GM12878 (cell line): ENCODE results near the gene ABTB1. TPM values are rescaled to one million over a fixed set of nuclear protein-coding genes. Genes with fewer than 3 reads are reported as not detected.

Experiments
- ATAC-seq: fragments of 200-7000 bp; cut with Tn5 transposase; 3 replicates; pipeline ENCODE4 v1.9.1; 2020; ENCODE audit warnings: mild to moderate bottlenecking, moderate library complexity
- BruUV-seq: library from RNA; stranded (reverse); fragments of 400-500 nt; replicated peaks from 2 replicates; lab custom pipeline; 2021; lab: Mats Ljungman, UMichigan
- CTCF ChIA-PET: fragments of 300-600 bp; sonication (Branson Sonifier 250); formaldehyde crosslinking; extraction: SDS; loops from one replicate; lab custom pipeline; 2021; ENCODE audit warnings: inconsistent platforms; lab: Yijun Ruan, JAX
- POLR2A ChIA-PET: fragments of 350-600 bp; formaldehyde crosslinking; extraction: SDS; loops from one replicate; lab custom pipeline; 2021; ENCODE audit warnings: inconsistent platforms; lab: Charles Lee
- RAD21 ChIA-PET: fragments of 300-600 bp; sonication (Branson Sonifier 250); formaldehyde crosslinking; loops from one replicate; lab custom pipeline; 2023; ENCODE audit warnings: antibody characterized with exemption; ENCODE audit not compliant: unreplicated experiment; lab: Charles Lee
- SMC1A ChIA-PET: fragments of 300-600 bp; sonication (Branson Sonifier 250); formaldehyde crosslinking; loops from one replicate; lab custom pipeline; 2023; ENCODE audit not compliant: unreplicated experiment, uncharacterized antibody; lab: Charles Lee
- DNase-seq: peaks from one replicate; pipeline ENCODE4 v3.0.0-alpha.2; 2011; ENCODE audit warnings: low read depth, low spot score
- FAIRE-seq: peaks from 3 replicates; lab custom pipeline; 2011; peaks lifted over from hg19 to GRCh38; lab: Jason Lieb, UNC
- H2AFZ ChIP-seq: 2 replicates; pipeline ENCODE4 v1.6.0; 2011; ENCODE audit warnings: low read depth, low read length, control low read depth; ENCODE audit not compliant: control insufficient read depth
- H3K27ac ChIP-seq: 2 replicates; pipeline ENCODE4 v1.5.1; 2011; ENCODE audit warnings: control low read depth; ENCODE audit not compliant: control insufficient read depth, insufficient read depth
- H3K27me3 ChIP-seq, 2 experiments: replicated peaks in 1 of 2; 2 replicates each; pipeline versions ENCODE4 v1.6.0 to v1.6.1; 2011; ENCODE audit warnings: low read length in 1 of 2; ENCODE audit not compliant: control insufficient read depth in 2 of 2, insufficient read depth in 2 of 2
- H3K36me3 ChIP-seq, 2 experiments: 2 replicates each; pipeline ENCODE4 v1.5.1; 2011; ENCODE audit warnings: low read length in 1 of 2; ENCODE audit not compliant: control insufficient read depth in 2 of 2, insufficient read depth in 2 of 2
- H3K4me1 ChIP-seq: 2 replicates; pipeline ENCODE4 v1.6.1; 2011; ENCODE audit warnings: mild to moderate bottlenecking, low read length, moderate library complexity, mixed read lengths; ENCODE audit not compliant: control insufficient read depth, insufficient read depth
- H3K4me2 ChIP-seq: 2 replicates; pipeline ENCODE4 v1.6.0; 2011; ENCODE audit warnings: control low read depth; ENCODE audit not compliant: control insufficient read depth, insufficient read depth
- H3K4me3 ChIP-seq: fragments of 200-600 bp; sonication (generic); 2 replicates; pipeline ENCODE4 v1.5.1; 2016
- H3K79me2 ChIP-seq: 2 replicates; pipeline ENCODE4 v1.6.0; 2011; ENCODE audit warnings: low read length; ENCODE audit not compliant: control insufficient read depth, insufficient read depth
- H3K9ac ChIP-seq: 2 replicates; pipeline ENCODE4 v1.8.0; 2011; ENCODE audit warnings: low read length, control low read depth, mixed read lengths; ENCODE audit not compliant: control insufficient read depth, insufficient read depth
- H3K9me3 ChIP-seq: replicated peaks from 3 replicates; pipeline ENCODE4 v1.5.1; 2011; ENCODE audit warnings: mild to moderate bottlenecking, low read length; ENCODE audit not compliant: control insufficient read depth, insufficient read depth
- H4K20me1 ChIP-seq: 2 replicates; pipeline ENCODE4 v1.6.0; 2011; ENCODE audit not compliant: control insufficient read depth, insufficient read depth
- CHD1 ChIP-seq: IDR thresholded peaks from 2 replicates; pipeline ENCODE4 v1.6.1; 2012; ENCODE audit warnings: low read depth, low read length, improper control_type of control experiment
- CREM ChIP-seq: IDR thresholded peaks from 2 replicates; pipeline ENCODE4 v1.6.1; 2014; ENCODE audit warnings: antibody characterized with exemption, low read depth
- EGR1 ChIP-seq, 2 experiments: IDR thresholded peaks; 1 replicate in 1 of 2; 2 replicates in 1 of 2; pipeline ENCODE4 v1.6.1; 2011 to 2012; ENCODE audit warnings: low read depth in 2 of 2, low read length in 2 of 2, borderline replicate concordance in 1 of 2, mild to moderate bottlenecking in 1 of 2, moderate library complexity in 1 of 2
- ESRRA ChIP-seq: IDR thresholded peaks from 2 replicates; pipeline ENCODE4 v1.6.1; 2012; ENCODE audit warnings: mild to moderate bottlenecking, low read length, improper control_type of control experiment
- GATAD2B ChIP-seq: fragments of 450-650 bp; conservative IDR thresholded peaks from 2 replicates; pipeline ENCODE4 v1.6.1; 2017; ENCODE audit warnings: low read depth, mild to moderate bottlenecking, moderate library complexity
- HDAC6 ChIP-seq: fragments of 200-600 bp; sonication (generic); IDR thresholded peaks from one replicate; pipeline ENCODE4 v1.8.0; 2017; ENCODE audit warnings: antibody characterized with exemption; ENCODE audit not compliant: unreplicated experiment
- IKZF1 ChIP-seq: fragments of 450-650 bp; conservative IDR thresholded peaks from 2 replicates; pipeline ENCODE4 v1.6.1; 2017; ENCODE audit warnings: antibody characterized with exemption, mild to moderate bottlenecking
- IRF4 ChIP-seq: IDR thresholded peaks from 2 replicates; pipeline ENCODE4 v1.6.1; 2011; ENCODE audit warnings: low read depth, low read length
- JUNB ChIP-seq: IDR thresholded peaks from 2 replicates; pipeline ENCODE4 v1.6.1; 2016; ENCODE audit warnings: antibody characterized with exemption, mild to moderate bottlenecking
- KAT2A ChIP-seq: conservative IDR thresholded peaks from 2 replicates; pipeline ENCODE4 v1.6.1; 2011; ENCODE audit warnings: low read depth, low read length; ENCODE audit not compliant: control insufficient read depth
- MEF2A ChIP-seq: IDR thresholded peaks from 2 replicates; pipeline ENCODE4 v1.6.1; 2011; ENCODE audit warnings: low read depth, mild to moderate bottlenecking, low read length, moderate library complexity; ENCODE audit not compliant: insufficient read depth
- NKRF ChIP-seq: fragments of 450-650 bp; conservative IDR thresholded peaks from 2 replicates; pipeline ENCODE4 v1.6.1; 2017; ENCODE audit warnings: mild to moderate bottlenecking, moderate library complexity
- NR2C1 ChIP-seq: fragments of 450-650 bp; IDR thresholded peaks from 2 replicates; pipeline ENCODE4 v1.6.1; 2017; ENCODE audit warnings: antibody characterized with exemption, mild to moderate bottlenecking, moderate library complexity
- POU2F2 ChIP-seq: IDR thresholded peaks from 3 replicates; pipeline ENCODE4 v1.6.1; 2011; ENCODE audit warnings: low read depth, mild to moderate bottlenecking, low read length, borderline replicate concordance
- PRDM15 ChIP-seq: fragments of 450-650 bp; formaldehyde crosslinking; IDR thresholded peaks from 2 replicates; pipeline ENCODE4 v1.4.0; 2020; ENCODE audit warnings: mild to moderate bottlenecking, moderate library complexity
- SUPT20H ChIP-seq: IDR thresholded peaks from 2 replicates; pipeline ENCODE4 v1.6.1; 2011; ENCODE audit warnings: low read depth, mild to moderate bottlenecking, low read length, moderate library complexity, borderline replicate concordance; ENCODE audit not compliant: control insufficient read depth
- TAF1 ChIP-seq: IDR thresholded peaks from 2 replicates; pipeline ENCODE4 v1.6.1; 2011; ENCODE audit warnings: mild to moderate bottlenecking, low read depth, low read length, borderline replicate concordance
- ZSCAN29 ChIP-seq: fragments of 450-650 bp; IDR thresholded peaks from 2 replicates; pipeline ENCODE4 v1.6.1; 2017; ENCODE audit warnings: mild to moderate bottlenecking, moderate library complexity
- WGBS: methylation state at CpG from one replicate; pipeline ENCODE4 v1.1.6; 2016; ENCODE audit warnings: low lambda C conversion rate; ENCODE audit not compliant: insufficient replicate concordance, insufficient coverage; ENCODE audit errors: missing lambda C conversion rate; 5-methylcytosine and 5-hydroxymethylcytosine counted together
- in situ Hi-C: fragments of 300-500 bp; cut with MboI; formaldehyde crosslinking; loops from 9 replicates; pipeline ENCODE4 v1.14.3; 2018; ENCODE audit warnings: mixed read lengths
- intact Hi-C: fragments of 100-400 bp; cut with micrococcal nuclease; formaldehyde crosslinking; loops from one replicate; pipeline ENCODE4 v1.14.2; 2022; ENCODE audit not compliant: unreplicated experiment
- polyA plus RNA-seq, 11 experiments: library from polyadenylated mRNA; depleted of rRNA in 4 of 11; unstranded in 6 of 11; stranded (reverse) in 5 of 11; fragments of >200 nt; fragmentation: Nextera tagmentation in 4 of 11; fragmentation: Illumina TruSeq in 1 of 11; extraction: Ambion mirVana in 4 of 11; extraction: Trizol in 1 of 11; gene quantifications; 1 replicate in 1 of 11; 2 replicates in 10 of 11; pipeline versions ENCODE4 v1.2.1 to v1.2.3, GENCODE V29; 2011 to 2016; ENCODE audit warnings: inconsistent platforms in 2 of 11, missing spikeins in 2 of 11, low read depth in 1 of 11
- total RNA-seq, 4 experiments: library from RNA; depleted of rRNA in 3 of 4; stranded (reverse); fragments of >200 nt in 3 of 4; fragmentation: Illumina TruSeq in 1 of 4; extraction: Trizol in 1 of 4; gene quantifications; 2 replicates each; pipeline versions ENCODE4 v1.2.1 to v1.2.3, GENCODE V29; 2013 to 2021
- TF ChIP-seq, protein P1 (sequence below): IDR thresholded peaks from 2 replicates; pipeline ENCODE4 v1.6.1; 2011; ENCODE audit warnings: borderline replicate concordance, low read depth, mild to moderate bottlenecking, moderate library complexity, low read length; ENCODE audit not compliant: insufficient read depth, poor library complexity, severe bottlenecking

ABTB1 gene
- total and polyA plus RNA-seq, 10 of the 15 experiments (the other 5 are each of a cell fraction or from before 2014, with no cell fraction given): 0.11 to 10.2 (median 7.1) TPM

- DNase-seq (no peak), ATAC-seq (no peak), FAIRE-seq (no peak)
- no peak overlapping the region for H3K9ac ChIP-seq
- no peak overlapping the region for H3K4me2 ChIP-seq
- no peaks in the 10 kb centered on the region for H4K20me1 ChIP-seq
- no peak overlapping the region for H2AFZ ChIP-seq
- CTCF ChIA-PET: interaction anchor here (0.8 kb wide), 1 partner anchor 14 kb away, joined by 3 read pairs; no protein-coding TSS in a partner anchor
- H3K36me3 ChIP-seq: no peaks in the 10 kb centered on the region
- SMC1A ChIA-PET: interaction anchor here (1.0 kb wide), 1 partner anchor 281 kb away, joined by 4 read pairs; no protein-coding TSS in a partner anchor
- RAD21 ChIA-PET: interaction anchor here (0.6 kb wide), 1 partner anchor 144 kb away, joined by 3 read pairs; no protein-coding TSS in a partner anchor
- peaks cover 34% of the 10 kb centered on the region for H3K4me1 ChIP-seq
- BruUV-seq: no TSS peak
- H3K27me3 ChIP-seq: no peaks in the 10 kb centered on the region
- intact Hi-C loops (no loop called here), in situ Hi-C loops (no loop called here)
- WGBS: 94% methylated on average over 21 of the region's 21 CpGs
- POLR2A ChIA-PET: no interaction called here
- no peak overlapping the region for H3K4me3 ChIP-seq
- no peaks in the 10 kb centered on the region for H3K79me2 ChIP-seq
- H3K27ac ChIP-seq: no peak overlapping the region
- H3K9me3 ChIP-seq: no peaks in the 10 kb centered on the region
- TF ChIP-seq POU2F2 (no peak), HDAC6 (no peak), ESRRA (no peak), GATAD2B (no peak), NR2C1 (no peak), MEF2A (no peak), ZSCAN29 (no peak), CHD1 (no peak), TAF1 (no peak), IKZF1 (no peak), JUNB (no peak), PRDM15 (no peak), IRF4 (no peak), SUPT20H (no peak), NKRF (no peak), CREM (no peak), KAT2A (no peak), EGR1 (IDR thresholded peaks at IDR 0.05; ENCODE audit: borderline replicate concordance in 1 of 2, low read depth in 2 of 2, low read length in 2 of 2) (no peak)
- TF ChIP-seq, protein P1, sequence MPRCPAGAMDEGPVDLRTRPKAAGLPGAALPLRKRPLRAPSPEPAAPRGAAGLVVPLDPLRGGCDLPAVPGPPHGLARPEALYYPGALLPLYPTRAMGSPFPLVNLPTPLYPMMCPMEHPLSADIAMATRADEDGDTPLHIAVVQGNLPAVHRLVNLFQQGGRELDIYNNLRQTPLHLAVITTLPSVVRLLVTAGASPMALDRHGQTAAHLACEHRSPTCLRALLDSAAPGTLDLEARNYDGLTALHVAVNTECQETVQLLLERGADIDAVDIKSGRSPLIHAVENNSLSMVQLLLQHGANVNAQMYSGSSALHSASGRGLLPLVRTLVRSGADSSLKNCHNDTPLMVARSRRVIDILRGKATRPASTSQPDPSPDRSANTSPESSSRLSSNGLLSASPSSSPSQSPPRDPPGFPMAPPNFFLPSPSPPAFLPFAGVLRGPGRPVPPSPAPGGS: no peak
Observed at GRCh38 chr3:127680146-127680661, 7.5 kb downstream of the ABTB1 start.
